HL-60/S4 treated with phorbol 12-myristate 13-acetate at 8.2 ng/mL for 4 days and 3 days (cell line): ENCODE results near the gene ASAH2.
"Not testable (repeated sequence)": the region's sequence is repeated elsewhere in the genome, so short reads cannot be mapped to it uniquely, and the experiment has no call there.

ENCODE experiments used
- in situ Hi-C: fragments of 300-500 bp; cut with MboI; formaldehyde crosslinking; loops from 2 replicates; pipeline ENCODE4 v1.15.0; 2022; ENCODE audit warnings: low sequenced_read_pairs

Gene ASAH2

GRCh38 chr10:50260791-50261281, 9.5 kb upstream of the ASAH2 start:
- in situ Hi-C loops, result no loop called here

- in situ Hi-C loops, result no loop called here
Measured at GRCh38 chr10:50254479-50254878, 3.2 kb upstream of the ASAH2 start.

- in situ Hi-C loops, result no loop called here
Measured at GRCh38 chr10:50250096-50250854, 1.0 kb downstream of the ASAH2 start.

- in situ Hi-C loops, result no loop called here
Measured at GRCh38 chr10:50248598-50248997, 2.7 kb downstream of the ASAH2 start.

GRCh38 chr10:50248062-50248461, 3.3 kb downstream of the ASAH2 start:
- in situ Hi-C loops, result no loop called here

GRCh38 chr10:50244201-50244600, 7.1 kb downstream of the ASAH2 start:
- in situ Hi-C loops, result no loop called here

- in situ Hi-C loops, result no loop called here
Measured at GRCh38 chr10:50242777-50243176, 8.5 kb downstream of the ASAH2 start.

- in situ Hi-C loops, result not testable (repeated sequence)
Measured at GRCh38 chr10:50241478-50241877, 9.8 kb downstream of the ASAH2 start.

- in situ Hi-C loops, result no loop called here
Measured at GRCh38 chr10:50234486-50234885, 16.8 kb downstream of the ASAH2 start.

GRCh38 chr10:50232261-50232639, 19.1 kb downstream of the ASAH2 start:
- in situ Hi-C loops, result no loop called here

GRCh38 chr10:50231515-50232260, 19.6 kb downstream of the ASAH2 start:
- in situ Hi-C loops, result no loop called here

GRCh38 chr10:50229460-50229859, 21.9 kb downstream of the ASAH2 start:
- in situ Hi-C loops, result no loop called here

- in situ Hi-C loops, result no loop called here
Measured at GRCh38 chr10:50228672-50229071, 22.6 kb downstream of the ASAH2 start.

- in situ Hi-C loops, result no loop called here
Measured at GRCh38 chr10:50226610-50227009, 24.7 kb downstream of the ASAH2 start.

GRCh38 chr10:50224330-50224952, 26.9 kb downstream of the ASAH2 start:
- in situ Hi-C loops, result no loop called here

GRCh38 chr10:50222199-50222598, 29.1 kb downstream of the ASAH2 start:
- in situ Hi-C loops, result no loop called here

GRCh38 chr10:50221470-50221869, 29.8 kb downstream of the ASAH2 start:
- in situ Hi-C loops, result no loop called here

- in situ Hi-C loops, result no loop called here
Measured at GRCh38 chr10:50219646-50220045, 31.7 kb downstream of the ASAH2 start.

- in situ Hi-C loops, result no loop called here
Measured at GRCh38 chr10:50219200-50219599, 32.1 kb downstream of the ASAH2 start.

- in situ Hi-C loops, result no loop called here
Measured at GRCh38 chr10:50216894-50217293, 34.4 kb downstream of the ASAH2 start.

GRCh38 chr10:50216418-50216817, 34.9 kb downstream of the ASAH2 start:
- in situ Hi-C loops, result no loop called here

- in situ Hi-C loops, result no loop called here
Measured at GRCh38 chr10:50211670-50212069, 39.6 kb downstream of the ASAH2 start.
